Measurements from ENCODE around the gene DCAF5.
"Not testable (repeated sequence)": the region's sequence is repeated elsewhere in the genome, so short reads cannot be mapped to it uniquely, and the experiment has no call there.

The DCAF5 gene

DNA sequence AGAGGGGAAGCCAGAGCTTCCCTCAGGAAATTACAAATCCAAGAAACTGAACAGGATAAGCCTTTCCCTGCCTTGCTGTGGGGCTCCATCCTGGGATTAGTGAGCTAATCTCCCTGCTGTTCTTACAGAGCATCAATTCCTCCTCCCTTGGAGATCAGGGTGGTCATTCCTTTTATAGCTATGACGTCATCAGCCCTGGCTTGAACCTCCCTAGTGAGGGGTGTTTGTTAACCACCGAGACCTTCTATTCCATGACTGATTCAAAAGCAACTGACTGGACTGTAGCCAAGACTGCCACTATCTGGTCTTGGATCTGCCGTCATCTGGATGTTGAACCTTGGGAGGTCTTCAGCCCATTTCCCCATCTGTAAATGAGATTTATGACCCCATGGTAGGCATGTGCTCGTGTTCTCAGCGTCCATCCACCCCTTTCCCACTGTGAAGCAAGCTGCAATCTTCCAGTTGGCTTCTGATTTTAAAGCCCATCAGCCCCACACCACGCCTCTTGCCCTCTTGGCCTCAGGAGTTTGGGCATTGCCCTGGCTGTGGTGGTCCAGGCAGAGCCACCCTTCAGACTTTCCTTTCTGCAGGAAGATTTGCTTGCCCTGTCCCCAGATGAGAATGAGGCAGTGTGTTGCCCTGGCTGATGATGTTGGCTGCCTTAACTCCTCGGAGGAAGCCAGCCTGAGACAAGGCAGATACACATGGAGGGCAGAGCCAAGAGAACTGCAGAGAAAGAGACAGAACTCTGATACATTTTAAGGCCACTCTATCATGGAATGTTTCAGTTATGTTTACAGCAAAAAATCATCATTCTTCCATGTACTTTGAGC lies 114.2 kb downstream of the DCAF5 start:
- no peak for DNase-seq

DNA sequence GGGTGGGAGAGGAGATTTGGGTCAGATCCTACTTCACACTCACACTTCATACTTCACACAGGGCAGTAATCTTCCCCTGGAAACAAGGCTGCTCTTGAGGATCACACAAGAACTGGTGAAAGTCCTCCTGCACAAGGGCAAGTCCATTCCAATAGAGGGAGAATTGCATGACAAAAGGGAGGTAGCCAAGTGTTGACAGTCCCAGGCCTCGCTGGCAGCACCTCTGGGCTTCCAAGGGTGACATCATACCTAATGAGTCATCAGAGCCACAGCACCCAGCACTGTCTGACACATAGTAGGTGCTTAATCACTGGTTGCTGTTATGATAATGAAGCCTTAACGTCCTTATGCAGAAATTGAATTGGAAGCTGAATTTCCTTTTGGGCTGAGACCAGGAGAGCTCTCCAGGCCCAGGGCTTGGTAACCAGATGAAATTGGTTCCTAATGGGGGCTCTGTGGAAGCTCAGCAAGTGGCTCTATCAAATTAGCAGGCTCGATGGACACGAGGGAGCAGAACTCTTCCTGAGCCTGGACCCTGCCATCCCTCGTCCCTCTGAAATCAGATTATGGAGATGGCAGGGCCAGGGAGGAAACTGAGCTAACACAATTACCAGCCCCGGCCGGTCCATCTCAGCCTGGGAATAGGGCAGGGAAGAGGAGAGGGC lies 115.0 kb downstream of the DCAF5 start:
- DNase-seq = peak; percentile 46 to 60 (median 58)

DNA sequence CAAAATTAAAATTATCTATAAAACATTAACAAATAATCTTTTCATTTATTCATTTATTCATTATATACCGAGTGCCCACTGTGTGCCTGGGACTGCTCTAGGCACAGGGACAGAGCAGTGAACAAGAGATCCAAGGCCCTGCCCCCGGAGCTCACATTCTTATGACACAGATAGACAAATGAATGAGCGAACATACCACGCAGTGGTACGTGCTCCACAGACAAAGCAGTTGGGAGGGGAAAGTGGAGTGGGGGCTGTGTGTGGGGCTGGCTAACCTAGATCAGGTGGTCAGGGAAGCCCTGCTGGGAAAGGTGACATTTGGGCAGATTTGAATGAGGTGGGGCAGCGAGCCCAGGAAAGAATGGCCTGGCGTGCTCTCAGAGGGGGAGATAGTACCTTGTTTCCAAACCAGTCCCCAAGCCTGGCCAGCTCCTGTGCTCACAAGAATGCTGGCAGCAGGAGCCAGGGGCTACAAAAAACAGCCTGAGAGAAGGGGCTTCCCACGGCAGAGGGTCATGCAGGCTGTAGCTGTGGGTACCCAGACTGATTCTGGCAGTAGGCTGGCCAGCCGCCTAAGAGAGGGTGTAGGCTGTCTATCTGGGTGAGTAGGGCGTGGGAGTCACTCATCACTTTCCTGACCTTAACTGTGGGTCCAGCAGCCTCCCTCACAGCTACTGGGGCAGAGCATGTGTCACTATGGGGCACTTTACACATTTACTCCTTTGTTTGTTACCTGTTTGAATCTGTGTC lies 116.0 kb downstream of the DCAF5 start:
- no peak for DNase-seq

DNA sequence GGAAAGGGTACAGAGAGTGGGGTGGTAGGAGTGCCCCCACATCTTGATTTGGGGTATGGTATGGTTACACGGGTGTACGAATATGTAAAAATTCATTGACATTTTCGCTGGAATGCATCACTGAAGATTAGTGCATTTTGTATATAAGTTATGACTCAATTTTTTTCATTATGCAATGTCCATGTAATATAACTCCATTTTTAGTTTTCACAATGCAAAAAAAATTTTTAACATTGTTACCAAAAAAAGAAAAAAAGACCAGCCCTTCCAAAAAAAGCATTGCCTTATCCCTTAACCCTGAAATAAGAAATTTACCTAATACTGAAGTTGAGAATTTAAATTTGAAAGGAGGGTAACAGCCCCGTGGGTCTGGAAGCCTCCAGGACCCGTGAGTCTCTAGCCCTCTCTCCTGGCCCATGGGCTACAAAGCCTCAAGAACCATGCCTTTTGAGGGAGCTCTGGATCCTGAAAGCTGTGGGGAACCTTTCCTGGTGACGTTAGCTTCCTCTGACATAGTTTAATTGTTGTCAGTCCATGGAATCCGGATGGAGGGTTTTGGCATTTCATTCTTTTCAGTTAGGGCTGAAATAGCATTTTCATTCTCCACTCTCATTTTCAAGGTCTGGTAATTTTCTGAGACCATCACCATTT lies 118.2 kb downstream of the DCAF5 start:
- no peak for DNase-seq

DNA sequence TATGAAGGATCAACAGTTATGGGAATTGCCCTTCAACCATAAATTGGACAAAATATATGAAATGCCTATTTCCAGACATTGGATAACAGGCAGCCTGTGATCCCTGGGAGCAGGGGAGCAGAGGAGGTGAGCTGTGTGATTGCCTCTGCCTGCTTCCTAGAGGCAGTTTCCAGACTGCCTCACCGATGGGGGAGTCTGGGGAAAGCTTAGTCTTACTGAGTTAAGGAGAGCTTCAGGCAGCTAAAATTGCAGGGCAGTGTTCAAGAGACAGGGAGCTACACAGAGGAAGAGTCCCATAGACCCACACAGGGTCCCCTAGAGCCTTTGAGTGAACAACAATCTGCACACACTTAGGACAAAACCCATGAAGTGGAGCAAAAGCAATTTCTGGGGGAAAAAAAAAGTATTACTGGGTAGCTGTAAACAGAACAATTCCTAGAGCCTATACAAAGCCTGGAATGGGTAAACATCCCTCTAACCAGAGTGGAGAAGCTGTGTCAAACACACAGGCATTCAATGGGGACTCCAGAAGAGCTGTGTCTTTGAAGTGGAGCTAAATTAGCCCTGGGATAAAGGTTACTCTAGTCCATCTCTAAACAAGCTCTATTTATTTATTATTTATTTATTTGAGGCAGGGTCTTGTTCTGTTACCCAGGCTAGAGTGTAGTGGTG lies 125.5 kb downstream of the DCAF5 start:
- no peak for DNase-seq

DNA sequence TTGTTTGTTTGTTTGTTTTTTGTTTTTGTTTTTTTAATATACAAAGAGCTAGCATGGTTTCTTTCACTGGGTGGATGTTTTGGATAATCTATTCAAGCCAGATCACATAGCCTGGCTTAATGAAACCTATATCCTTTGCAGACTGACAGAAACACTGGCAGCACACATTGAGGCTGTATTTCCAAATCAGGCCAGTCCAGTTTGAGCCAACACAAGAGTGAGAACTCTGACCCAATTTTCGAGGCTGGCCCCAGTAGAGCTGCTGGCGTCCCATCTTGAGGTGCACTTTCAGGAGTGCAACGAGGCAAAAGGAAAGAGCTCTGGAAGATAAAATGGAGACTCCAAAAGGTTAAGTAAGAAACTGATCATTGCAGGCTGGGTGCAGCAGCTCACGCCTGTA lies 129.9 kb downstream of the DCAF5 start:
- DNase-seq = no peak

DNA sequence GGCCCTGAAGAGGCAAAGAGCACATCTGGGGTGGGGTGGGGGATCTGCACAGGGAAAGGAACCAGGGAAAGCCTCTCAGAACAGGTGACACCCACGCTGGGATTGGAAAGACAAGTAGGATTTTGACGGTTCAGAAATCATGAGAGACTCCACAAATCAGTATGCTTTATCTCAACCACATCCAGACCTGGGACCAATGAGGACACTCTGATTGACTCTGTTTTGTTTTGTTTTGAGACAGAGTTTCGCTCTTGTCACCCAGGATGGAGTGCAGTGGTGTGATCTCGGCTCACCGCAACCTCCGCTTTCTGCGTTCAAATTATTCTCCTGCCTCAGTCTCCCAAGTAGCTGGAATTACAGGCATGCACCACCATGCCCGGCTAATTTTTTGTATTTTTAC lies 130.8 kb downstream of the DCAF5 start:
- DNase-seq = not testable (repeated sequence)

DNA sequence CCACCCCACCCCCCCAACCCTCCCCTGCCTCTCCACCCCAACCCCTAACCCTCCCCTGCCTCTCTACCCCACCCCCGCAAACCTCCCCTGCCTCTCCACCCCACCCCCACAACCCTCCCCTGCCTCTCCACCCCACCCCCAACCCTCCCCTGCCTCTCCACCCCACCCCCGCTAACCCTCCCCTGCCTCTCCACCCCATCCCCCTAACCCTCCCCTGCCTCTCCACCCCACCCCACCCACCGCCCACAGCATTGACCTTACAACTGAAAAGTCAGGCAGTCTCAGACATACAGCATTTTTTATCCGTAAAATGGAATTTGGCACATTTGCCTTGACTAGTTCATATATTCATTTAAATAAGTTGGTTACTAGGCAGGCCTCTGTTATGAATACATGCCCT lies 135.2 kb downstream of the DCAF5 start:
- DNase-seq = no peak

DNA sequence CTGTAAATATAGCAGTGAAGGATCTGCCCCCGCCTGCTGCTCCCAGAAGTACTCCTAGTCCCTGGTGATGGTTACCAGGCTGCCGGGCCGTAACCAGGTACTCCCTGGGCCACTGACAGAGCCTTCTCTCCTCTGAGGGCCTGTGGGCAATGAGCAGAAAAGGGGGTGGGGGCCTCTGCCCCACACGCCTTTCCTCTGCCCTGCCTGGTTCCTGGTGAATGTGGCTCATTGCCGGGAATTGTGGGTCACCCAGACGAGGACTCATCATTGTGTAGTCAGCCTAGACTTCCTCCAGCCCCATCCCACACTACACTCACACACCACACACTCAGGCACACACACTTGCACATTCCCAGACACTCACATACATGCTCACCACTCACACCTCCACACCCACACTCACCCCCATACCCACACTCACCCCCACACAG lies 138.1 kb downstream of the DCAF5 start:
- DNase-seq = peak; percentile 61 to 84 (median 68)

DNA sequence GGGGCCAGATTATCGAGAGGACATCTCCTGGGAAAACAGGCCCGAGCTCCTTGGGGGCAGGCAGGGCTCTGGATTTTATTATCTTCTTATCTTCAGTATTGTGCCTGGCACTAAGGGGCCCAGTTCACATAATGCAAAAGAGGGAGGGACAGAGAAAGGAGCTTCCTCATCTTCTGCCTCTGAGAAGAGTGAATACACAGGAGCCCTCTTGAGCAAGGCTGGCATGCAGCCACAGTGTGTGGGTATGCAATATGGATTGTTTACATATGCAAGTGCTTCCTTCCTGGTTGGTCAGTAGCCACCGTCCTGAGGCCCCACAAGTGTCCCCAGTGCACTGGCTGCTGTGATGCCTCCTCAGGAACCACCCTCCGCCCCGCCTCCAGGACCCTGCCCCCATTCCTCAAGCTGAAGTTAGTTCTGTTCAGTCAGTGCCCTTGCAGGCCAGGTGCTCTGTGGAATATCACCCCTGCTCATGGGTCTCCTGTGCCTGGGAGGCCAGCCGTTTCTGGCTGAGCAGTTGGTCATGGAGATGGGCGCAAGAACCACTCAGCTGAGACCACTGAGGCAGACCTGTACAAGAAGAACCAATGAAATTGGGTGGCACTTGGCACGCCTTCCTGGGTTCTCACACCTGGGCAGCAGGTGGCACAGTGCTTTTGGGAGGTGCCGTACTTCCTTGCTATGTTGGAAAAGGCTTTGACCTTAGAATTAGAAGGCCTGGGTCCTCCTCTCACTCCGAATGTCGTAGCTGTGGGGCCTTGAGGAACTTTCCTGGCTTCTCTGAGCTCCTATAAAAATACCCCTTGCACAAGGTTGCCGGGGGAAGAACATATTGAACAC lies 138.8 kb downstream of the DCAF5 start:
- peak; percentile 84 to 92 (median 88) for DNase-seq

DNA sequence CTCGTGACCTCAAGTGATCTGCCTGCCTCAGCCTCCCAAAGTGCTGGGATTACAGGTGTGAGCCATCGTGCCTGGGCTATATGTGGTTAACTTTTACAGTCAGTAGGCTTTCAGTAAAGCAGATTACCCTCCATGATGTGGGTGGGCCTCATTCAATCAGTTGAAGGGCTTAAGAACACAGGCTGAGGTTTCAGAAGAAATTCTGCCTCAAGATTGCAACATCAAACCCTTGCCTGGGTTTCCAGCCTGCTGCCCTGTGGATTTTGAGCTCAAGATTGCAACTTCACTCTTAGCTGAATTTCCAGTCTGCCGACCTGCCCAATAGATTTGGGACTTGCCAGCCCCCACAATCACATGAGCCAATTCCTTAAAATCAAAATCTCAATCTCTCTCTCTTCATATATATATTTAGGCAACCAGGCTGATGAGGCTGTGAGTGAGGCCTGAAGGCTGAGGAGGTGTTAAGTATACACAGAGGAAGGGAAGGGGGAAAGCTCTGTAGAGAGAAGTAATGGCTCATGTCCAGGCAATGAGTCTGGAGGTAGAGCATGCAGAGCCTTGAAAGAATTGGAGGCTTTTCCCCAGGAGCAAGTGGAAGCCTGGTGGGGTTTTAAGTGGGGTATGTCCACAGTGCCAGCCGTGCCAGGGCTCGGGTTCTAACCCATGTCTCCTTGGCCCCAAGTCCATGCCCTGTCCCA lies 140.5 kb downstream of the DCAF5 start:
- peak; percentile 69 to 76 (median 71) for DNase-seq

DNA sequence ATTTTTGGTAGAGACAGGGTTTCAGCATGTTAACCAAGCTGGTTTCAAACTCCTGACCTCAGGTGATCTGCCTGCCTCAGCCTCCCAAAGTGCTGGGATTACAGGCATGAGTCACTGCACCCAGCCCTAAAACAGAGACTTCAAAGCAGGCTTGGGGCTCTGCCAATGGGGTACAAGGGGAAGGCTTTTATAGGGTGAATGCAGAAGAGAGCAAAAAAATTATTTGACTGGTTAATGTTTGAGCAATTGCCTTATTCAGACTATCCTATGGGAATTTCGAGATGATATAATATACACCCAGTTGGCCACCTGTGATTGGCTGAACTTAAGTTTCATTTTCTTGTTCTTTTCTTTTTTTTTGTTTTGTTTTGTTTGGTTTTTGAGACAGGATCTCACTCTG lies 142.3 kb downstream of the DCAF5 start:
- peak; percentile 49 to 83 (median 59) for DNase-seq

DNA sequence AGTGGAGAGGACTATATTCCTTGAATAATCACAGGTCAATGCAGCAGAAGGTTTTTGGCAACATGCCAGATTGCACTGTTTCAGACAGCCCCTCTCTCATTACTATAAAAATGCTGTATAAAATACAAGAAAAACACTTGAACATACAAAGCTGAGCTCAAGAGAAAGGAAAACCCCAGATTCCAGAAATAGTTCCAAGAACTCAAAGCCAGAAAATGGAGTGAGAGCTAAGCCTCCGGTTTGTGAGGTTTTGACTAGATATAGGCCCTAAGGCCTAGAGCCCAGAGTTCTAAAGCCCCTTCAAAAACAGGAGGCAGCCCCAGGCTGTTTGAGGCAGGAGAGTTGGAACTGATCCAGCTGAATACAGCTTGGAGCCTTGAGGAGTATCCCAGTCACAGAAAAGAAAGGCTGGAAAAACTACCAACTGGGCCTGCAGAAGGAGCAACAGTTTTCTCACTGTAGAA lies 144.5 kb downstream of the DCAF5 start:
- DNase-seq = no peak

DNA sequence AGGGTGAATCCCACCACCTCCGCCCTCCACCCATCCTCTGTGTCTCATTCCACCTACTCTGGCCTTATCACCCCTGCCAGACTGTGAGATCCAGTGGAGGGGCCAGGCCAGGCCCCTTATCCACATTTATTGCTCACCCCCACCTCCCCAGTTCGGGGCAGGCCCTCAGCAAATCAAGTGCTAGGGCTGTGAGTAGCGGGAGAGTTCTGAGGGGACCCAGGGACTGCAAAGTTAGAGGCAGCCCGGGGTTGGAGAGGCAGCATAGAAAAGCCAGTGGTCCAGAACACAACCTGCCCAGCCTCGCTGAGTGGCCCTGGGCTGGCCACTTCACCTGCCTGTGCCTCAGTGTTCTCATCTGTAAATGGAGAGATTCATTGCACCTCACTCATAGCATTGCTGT lies 146.6 kb downstream of the DCAF5 start:
- no peak for DNase-seq

DNA sequence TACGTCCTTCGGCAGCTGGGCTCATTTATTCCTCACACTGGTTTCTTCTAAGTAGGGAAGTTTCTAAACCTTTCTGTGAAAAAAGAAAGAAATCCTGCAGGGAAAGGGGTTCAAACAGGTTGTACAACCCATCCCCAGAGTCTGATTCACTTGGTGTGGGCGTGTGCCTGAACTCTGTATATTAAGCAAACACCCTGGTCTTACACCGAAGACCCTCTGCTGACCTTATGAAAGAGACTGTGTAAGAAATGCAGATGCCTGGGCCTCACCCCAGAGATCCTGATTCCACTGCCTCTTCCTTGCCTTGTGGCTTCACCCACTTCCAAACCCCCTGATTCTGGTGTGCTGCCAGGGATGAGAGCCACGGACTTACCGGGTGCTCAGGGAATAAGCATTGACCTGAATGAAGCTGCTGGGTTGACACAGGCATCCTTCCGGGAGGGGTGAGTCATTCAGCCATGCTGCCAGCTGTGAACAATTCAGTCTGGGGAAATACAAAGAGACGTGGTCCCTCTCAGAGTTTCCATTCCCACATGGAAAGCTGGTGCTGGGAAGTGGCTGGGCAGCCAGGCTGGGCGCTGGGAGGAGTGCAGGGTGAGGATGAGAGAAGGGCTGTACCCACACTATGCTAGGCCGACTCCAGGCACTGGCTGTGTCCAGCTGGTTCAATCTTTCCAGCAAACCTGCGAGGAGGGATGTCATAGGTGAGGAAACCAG lies 147.3 kb downstream of the DCAF5 start:
- DNase-seq = peak; percentile 62 to 78 (median 75)

DNA sequence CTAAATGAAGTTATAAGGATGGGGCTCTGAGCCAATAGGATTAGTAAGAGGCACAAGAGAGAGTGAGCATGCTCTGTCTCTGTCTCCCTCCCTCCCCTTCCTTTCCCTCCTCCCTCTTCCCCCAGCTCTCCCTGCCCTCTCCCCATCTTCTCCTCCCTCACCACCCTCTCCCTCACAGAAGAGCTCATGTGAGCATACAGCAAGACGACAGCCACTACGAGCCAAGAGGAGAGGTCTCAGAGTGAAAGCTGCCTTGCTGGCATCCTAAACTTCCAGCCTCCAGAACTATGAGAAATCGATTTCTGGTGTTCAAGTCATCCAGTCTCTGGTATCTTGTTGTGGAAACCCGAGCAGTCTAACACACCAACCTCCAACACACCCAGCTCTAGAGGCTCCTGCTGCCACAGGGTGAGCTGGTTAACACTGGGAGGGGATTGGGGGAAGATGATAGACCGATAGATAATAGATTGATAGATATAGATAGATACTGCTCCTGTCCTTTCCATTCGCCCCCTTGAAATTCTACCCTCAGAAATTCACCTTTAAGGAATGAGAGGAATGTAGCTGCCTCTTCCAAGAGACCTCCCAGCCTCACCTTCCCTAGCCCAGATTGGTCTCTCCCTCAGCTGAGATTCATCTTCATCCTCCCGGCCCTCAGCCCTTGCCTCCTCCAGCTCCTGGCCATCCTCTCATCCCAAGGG lies 148.0 kb downstream of the DCAF5 start:
- no peak for DNase-seq

DNA sequence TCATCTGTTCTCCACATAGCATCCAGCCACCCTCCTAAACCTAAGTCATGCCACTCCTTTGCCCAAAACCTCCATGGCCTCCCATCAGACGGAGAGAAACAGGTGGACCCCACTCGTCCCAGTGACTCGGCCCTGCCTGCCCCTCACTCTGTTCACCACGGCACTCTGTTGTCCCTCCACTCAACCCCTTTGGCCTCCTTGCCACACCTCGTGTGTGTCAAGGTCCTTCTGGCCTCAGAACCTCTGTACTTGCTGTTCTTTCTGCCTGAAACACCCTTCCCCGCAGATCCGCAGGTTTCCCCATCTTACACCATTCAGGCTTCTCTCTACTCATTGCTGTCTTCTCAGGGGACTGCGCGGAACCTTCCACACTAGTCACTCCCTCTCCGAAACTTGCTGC lies 149.3 kb downstream of the DCAF5 start:
- no peak for DNase-seq

DNA sequence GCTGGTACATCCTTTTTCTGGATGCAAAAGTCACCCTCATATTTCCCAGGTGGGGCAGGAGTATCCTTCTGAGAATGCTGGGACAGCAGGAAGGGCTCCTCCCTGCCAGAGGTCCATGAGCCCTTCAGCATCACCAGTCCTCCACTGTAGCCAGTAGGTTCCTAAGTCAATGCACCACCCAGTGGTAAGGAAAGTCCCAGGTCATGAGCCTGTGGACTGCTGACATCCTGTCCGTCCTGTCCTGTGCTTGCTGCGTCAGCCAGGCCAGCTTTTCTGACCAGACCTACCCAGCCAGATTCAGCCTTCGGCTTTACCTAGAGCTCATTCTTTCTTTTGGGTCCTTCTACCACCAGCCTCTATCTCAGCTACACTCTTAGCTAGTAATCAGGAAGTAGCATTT lies 150.8 kb downstream of the DCAF5 start:
- DNase-seq = peak; percentile 57 to 65 (median 61)

DNA sequence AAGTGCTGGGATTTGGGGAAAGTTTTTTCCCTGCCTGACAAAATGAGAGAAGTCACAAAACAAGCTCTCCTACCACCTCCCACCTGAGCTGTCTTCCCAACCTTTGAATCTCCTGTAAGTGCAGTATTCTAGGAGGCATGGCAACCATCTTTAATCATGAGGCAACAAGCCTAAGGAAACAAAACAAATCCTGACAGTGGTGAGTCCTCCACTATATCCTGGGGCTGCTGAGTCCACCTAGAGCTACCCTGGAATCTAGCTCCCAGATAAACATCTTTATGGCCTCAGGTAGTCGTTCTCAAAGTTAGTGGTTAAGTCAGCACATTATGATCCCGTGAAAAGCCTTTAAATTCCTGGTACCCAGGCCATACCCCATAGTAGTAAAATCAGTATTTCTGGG lies 151.5 kb downstream of the DCAF5 start:
- no peak for DNase-seq

Measured in suppressor macrophage treated with lipopolysaccharide for 1 hour (primary cell).